GM19025 (cell line): ENCODE measurements around the gene PP2D1.
"Not testable (repeated sequence)": the region's sequence is repeated elsewhere in the genome, so short reads cannot be mapped to it uniquely, and the experiment has no call there.

Source experiments
- ATAC-seq: cut with Tn5 transposase; IDR thresholded peaks from one replicate; pipeline ENCODE4 v1.9.1; 2021; ENCODE audit warnings: mild to moderate bottlenecking, low read depth, moderate library complexity; ENCODE audit not compliant: unreplicated experiment

PP2D1 gene

GRCh38 chr3:20012164-20012563 is at the start of gene PP2D1:
TSS of gene PP2D1 (minus strand) at chr3:20012264. CDS start at chr3:20012072, 192 bp downstream.
- ATAC-seq: no peak

GRCh38 chr3:20060974-20061685 is 49.1 kb upstream of the PP2D1 start:
- peak; percentile 63 for ATAC-seq

- no peak for ATAC-seq
Observed at GRCh38 chr3:20059929-20060328, 47.9 kb upstream of the PP2D1 start.

GRCh38 chr3:20057612-20058180 is 45.6 kb upstream of the PP2D1 start:
- ATAC-seq: no peak

- ATAC-seq: no peak
Observed at GRCh38 chr3:20056725-20057611, 44.9 kb upstream of the PP2D1 start.

- no peak for ATAC-seq
Observed at GRCh38 chr3:20055842-20056241, 43.8 kb upstream of the PP2D1 start.

GRCh38 chr3:20055020-20055775 is 43.1 kb upstream of the PP2D1 start:
- peak; percentile 3 for ATAC-seq

- peak; percentile 86 for ATAC-seq
Observed at GRCh38 chr3:20054549-20054987, 42.5 kb upstream of the PP2D1 start.

GRCh38 chr3:20052851-20053250 is 40.8 kb upstream of the PP2D1 start:
- ATAC-seq: no peak

- no peak for ATAC-seq
Observed at GRCh38 chr3:20051123-20051806, 39.2 kb upstream of the PP2D1 start.

- ATAC-seq: no peak
Observed at GRCh38 chr3:20047976-20048883, 36.2 kb upstream of the PP2D1 start.

GRCh38 chr3:20047341-20047779 is 35.3 kb upstream of the PP2D1 start:
- no peak for ATAC-seq

GRCh38 chr3:20046556-20046955 is 34.5 kb upstream of the PP2D1 start:
- ATAC-seq: no peak

GRCh38 chr3:20045141-20045540 is 33.1 kb upstream of the PP2D1 start:
- not testable (repeated sequence) for ATAC-seq

GRCh38 chr3:20043825-20044224 is 31.8 kb upstream of the PP2D1 start:
- ATAC-seq: no peak

GRCh38 chr3:20043396-20043795 is 31.3 kb upstream of the PP2D1 start:
- ATAC-seq: no peak

- ATAC-seq: no peak
Observed at GRCh38 chr3:20042331-20042730, 30.3 kb upstream of the PP2D1 start.

GRCh38 chr3:20041197-20041780 is 29.2 kb upstream of the PP2D1 start:
- peak; percentile 33 for ATAC-seq
